DOHH2 (cell line): ENCODE data around the gene FRMD4B.

Experiments used
- H3F3A ChIP-seq: fragments of 200-600 bp; sonication (generic), shearing (Covaris generic); 2 replicates; pipeline ENCODE4 v1.6.0; 2016; ENCODE audit warnings: antibody characterized with exemption, mild to moderate bottlenecking; ENCODE audit not compliant: control insufficient read depth, insufficient read depth
- H3K27ac ChIP-seq: fragments of 200-600 bp; sonication (generic); 2 replicates; pipeline ENCODE4 v1.5.1; 2014; ENCODE audit warnings: low read depth, mild to moderate bottlenecking, low read length, moderate library complexity
- H3K27me3 ChIP-seq: fragments of 200-600 bp; sonication (generic); 2 replicates; pipeline ENCODE4 v1.6.1; 2014; ENCODE audit warnings: mild to moderate bottlenecking, low read length, mixed read lengths; ENCODE audit not compliant: control insufficient read depth
- H3K36me3 ChIP-seq: fragments of 200-600 bp; sonication (generic); 2 replicates; pipeline ENCODE4 v1.6.1; 2014; ENCODE audit warnings: mild to moderate bottlenecking, low read length, moderate library complexity, mixed read lengths; ENCODE audit not compliant: control insufficient read depth
- H3K4me1 ChIP-seq: fragments of 200-600 bp; sonication (generic); 2 replicates; pipeline ENCODE4 v1.6.1; 2014; ENCODE audit warnings: mild to moderate bottlenecking, low read length, mixed read lengths; ENCODE audit not compliant: control insufficient read depth
- H3K4me2 ChIP-seq: fragments of 200-600 bp; sonication (generic); 2 replicates; pipeline ENCODE4 v1.6.0; 2014; ENCODE audit warnings: mild to moderate bottlenecking, low read length, moderate library complexity
- H3K4me3 ChIP-seq: fragments of 200-600 bp; sonication (generic); 2 replicates; pipeline ENCODE4 v1.5.1; 2014; ENCODE audit warnings: mild to moderate bottlenecking, low read length, mixed read lengths
- H3K79me2 ChIP-seq: fragments of 200-600 bp; sonication (generic); 2 replicates; pipeline ENCODE4 v1.6.1; 2014; ENCODE audit warnings: mild to moderate bottlenecking, low read length, mixed read lengths; ENCODE audit not compliant: control insufficient read depth
- H3K9me2 ChIP-seq: fragments of 200-600 bp; sonication (generic); replicated peaks from 2 replicates; pipeline ENCODE4 v1.6.1; 2014; ENCODE audit warnings: mild to moderate bottlenecking, low read length, mixed read lengths; ENCODE audit not compliant: control insufficient read depth
- H3K9me3 ChIP-seq: fragments of 200-600 bp; sonication (generic); 2 replicates; pipeline ENCODE4 v1.6.1; 2014; ENCODE audit warnings: antibody characterized with exemption, low read length, mixed read lengths; ENCODE audit not compliant: control insufficient read depth, insufficient read depth
- H4K20me1 ChIP-seq: fragments of 200-600 bp; sonication (generic); 2 replicates; pipeline ENCODE4 v1.6.0; 2014; ENCODE audit warnings: low read depth, mild to moderate bottlenecking, antibody characterized with exemption, low read length, moderate library complexity; ENCODE audit not compliant: control insufficient read depth, insufficient read depth
- EZH2phosphoT487 ChIP-seq: fragments of 200-600 bp; sonication (generic); IDR thresholded peaks from 2 replicates; pipeline ENCODE4 v1.6.1; 2017; ENCODE audit warnings: borderline replicate concordance, mild to moderate bottlenecking, antibody characterized with exemption, low read length, moderate library complexity, mixed read lengths
- TF ChIP-seq, protein P1 (sequence below): fragments of 200-600 bp; sonication (generic); IDR thresholded peaks from one replicate; pipeline ENCODE4 v1.5.1; 2014; ENCODE audit warnings: antibody characterized with exemption, mild to moderate bottlenecking, low read depth, low read length; ENCODE audit not compliant: poor library complexity, severe bottlenecking

The FRMD4B gene

DNA sequence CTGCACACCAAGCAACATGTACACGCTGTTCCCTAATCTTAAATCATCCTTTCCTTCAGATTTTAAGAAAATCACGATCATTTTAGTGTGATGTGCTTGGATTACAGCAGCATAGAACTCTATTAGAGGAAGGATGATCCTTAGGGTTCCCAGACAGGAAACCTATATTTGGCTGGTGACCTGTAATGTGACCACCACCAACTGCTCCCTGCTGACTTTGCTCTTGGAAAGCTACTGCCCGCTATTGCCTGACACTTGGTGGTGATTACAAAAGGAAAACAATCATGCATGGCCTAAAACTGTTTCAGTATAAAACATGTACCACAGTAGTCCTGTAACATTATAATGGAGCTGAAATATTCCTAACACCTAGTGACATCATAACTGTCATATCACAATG lies 236.3 kb downstream of the FRMD4B start:
- Histone ChIP-seq H3K36me3 (no peaks in the 10 kb centered on the region), H3K27ac (no peak overlapping the region), H4K20me1 (no peaks in the 10 kb centered on the region), H3K27me3 (no peaks in the 10 kb centered on the region; the same call in 1 of the 2 replicates), H3K9me2 (no peaks in the 10 kb centered on the region), H3K4me2 (no peak overlapping the region), H3K4me1 (0 out of 2 replicates have a peak, but pooled peaks cover 3% of the 10 kb centered on the region), H3K9me3 (no peaks in the 10 kb centered on the region), H3F3A (no peaks in the 10 kb centered on the region), H3K79me2 (no peaks in the 10 kb centered on the region), H3K4me3 (no peak overlapping the region)
- TF ChIP-seq, protein P1, sequence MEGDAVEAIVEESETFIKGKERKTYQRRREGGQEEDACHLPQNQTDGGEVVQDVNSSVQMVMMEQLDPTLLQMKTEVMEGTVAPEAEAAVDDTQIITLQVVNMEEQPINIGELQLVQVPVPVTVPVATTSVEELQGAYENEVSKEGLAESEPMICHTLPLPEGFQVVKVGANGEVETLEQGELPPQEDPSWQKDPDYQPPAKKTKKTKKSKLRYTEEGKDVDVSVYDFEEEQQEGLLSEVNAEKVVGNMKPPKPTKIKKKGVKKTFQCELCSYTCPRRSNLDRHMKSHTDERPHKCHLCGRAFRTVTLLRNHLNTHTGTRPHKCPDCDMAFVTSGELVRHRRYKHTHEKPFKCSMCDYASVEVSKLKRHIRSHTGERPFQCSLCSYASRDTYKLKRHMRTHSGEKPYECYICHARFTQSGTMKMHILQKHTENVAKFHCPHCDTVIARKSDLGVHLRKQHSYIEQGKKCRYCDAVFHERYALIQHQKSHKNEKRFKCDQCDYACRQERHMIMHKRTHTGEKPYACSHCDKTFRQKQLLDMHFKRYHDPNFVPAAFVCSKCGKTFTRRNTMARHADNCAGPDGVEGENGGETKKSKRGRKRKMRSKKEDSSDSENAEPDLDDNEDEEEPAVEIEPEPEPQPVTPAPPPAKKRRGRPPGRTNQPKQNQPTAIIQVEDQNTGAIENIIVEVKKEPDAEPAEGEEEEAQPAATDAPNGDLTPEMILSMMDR: no peak
- TF ChIP-seq EZH2phosphoT487: no peak

DNA sequence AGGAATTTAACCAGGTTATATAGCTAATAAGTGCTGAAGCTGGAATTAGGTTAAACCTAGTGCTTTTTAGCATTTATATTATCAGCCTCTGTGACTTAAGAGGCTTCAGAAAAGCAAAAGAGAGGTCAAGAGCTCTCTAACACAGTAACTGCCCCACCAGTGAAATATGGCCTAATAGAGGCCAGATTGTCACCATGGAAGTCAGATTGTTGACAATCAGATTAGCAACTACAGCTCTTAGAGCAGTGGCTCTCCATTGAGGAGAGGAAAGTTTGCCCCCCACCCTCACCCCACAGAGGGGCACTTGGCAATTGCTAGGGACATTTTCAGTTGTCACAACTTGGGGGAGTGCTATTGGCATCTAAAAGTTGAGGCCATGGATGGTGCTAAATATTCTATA lies 240.2 kb downstream of the FRMD4B start:
- H3K27ac ChIP-seq: no peak overlapping the region
- H3K4me3 ChIP-seq: no peak overlapping the region
- H3K9me2 ChIP-seq: no peaks in the 10 kb centered on the region
- H3K79me2 ChIP-seq: no peaks in the 10 kb centered on the region
- H3K27me3 ChIP-seq: peaks cover 7% of the 10 kb centered on the region
- H3K9me3 ChIP-seq: no peaks in the 10 kb centered on the region
- no peak overlapping the region for H3K4me2 ChIP-seq
- no peak for TF ChIP-seq EZH2phosphoT487
- H3K36me3 ChIP-seq: no peaks in the 10 kb centered on the region
- no peaks in the 10 kb centered on the region for H3F3A ChIP-seq
- H3K4me1 ChIP-seq: no peaks in the 10 kb centered on the region
- no peaks in the 10 kb centered on the region for H4K20me1 ChIP-seq

DNA sequence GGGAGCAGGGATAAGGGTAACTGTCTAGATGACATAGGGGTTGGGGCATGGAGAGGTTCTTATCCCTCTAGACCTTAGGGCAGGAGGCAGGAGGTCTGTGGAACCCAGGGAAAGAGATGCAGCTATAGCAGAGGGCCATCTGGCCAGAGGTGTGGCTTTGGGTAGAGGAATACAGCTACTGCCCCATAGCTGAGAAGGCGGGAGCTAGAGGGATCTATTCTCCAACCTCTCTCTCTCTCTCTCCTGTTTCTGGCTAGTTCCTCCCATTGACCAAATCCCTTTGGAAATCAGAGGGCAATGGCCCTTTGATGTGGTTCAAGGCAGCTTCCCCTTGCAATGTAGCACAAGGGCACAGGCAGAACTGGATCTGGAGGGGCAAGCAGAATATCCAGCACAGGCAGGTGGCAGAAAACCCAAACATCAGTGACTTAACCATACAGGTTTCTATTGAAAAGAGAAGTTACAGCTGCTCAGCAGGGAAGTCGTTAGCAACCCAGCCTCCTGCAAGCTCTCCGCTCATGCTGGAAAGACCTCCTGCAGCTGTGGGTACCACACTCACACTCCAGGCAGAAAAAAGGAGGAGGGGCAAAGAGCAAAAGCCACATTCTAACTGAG lies 241.2 kb downstream of the FRMD4B start:
- no peak for TF ChIP-seq EZH2phosphoT487
- no peak overlapping the region for H3K27ac ChIP-seq
- H3K4me3 ChIP-seq: no peak overlapping the region
- H3K27me3 ChIP-seq: peaks cover 7% of the 10 kb centered on the region
- H3K36me3 ChIP-seq: no peaks in the 10 kb centered on the region
- H3K4me1 ChIP-seq: no peaks in the 10 kb centered on the region
- no peak overlapping the region for H3K4me2 ChIP-seq
- no peaks in the 10 kb centered on the region for H4K20me1 ChIP-seq
- H3F3A ChIP-seq: no peaks in the 10 kb centered on the region
- no peaks in the 10 kb centered on the region for H3K9me3 ChIP-seq
- no peaks in the 10 kb centered on the region for H3K9me2 ChIP-seq
- no peaks in the 10 kb centered on the region for H3K79me2 ChIP-seq

DNA sequence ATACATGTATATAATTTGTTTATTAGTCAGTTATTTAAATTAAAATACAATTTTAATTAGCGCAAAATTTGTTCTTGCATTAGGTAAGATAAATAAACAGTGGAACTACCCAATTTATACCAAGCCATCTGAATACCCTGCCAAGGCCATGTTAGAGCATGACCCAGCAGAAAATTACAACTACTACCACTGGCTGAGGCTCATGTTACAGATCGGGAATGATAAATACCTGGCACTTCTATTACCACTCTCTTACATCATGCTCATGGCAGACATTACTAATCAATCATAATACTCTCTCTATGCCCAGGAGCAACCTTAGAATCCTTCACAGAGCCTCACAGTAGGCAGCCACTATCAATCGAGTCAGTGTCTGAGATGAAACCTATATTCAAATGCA lies 242.3 kb downstream of the FRMD4B start:
- no peaks in the 10 kb centered on the region for H3F3A ChIP-seq
- no peaks in the 10 kb centered on the region for H3K9me3 ChIP-seq
- H3K36me3 ChIP-seq: no peaks in the 10 kb centered on the region
- peaks cover 7% of the 10 kb centered on the region for H3K27me3 ChIP-seq
- no peak overlapping the region for H3K4me3 ChIP-seq
- H3K9me2 ChIP-seq: no peaks in the 10 kb centered on the region
- H3K4me1 ChIP-seq: no peaks in the 10 kb centered on the region
- H3K27ac ChIP-seq: no peak overlapping the region
- no peaks in the 10 kb centered on the region for H4K20me1 ChIP-seq
- TF ChIP-seq, protein P1: no peak
- no peak for TF ChIP-seq EZH2phosphoT487
- H3K4me2 ChIP-seq: no peak overlapping the region
- H3K79me2 ChIP-seq: no peaks in the 10 kb centered on the region
